OCI-LY7 (cell line): ENCODE results near the gene GRAMD1B.

Experiments
- EZH2phosphoT487 ChIP-seq: fragments of 200-600 bp; sonication (generic); IDR thresholded peaks from 2 replicates; pipeline ENCODE4 v1.6.1; 2018; ENCODE audit warnings: low read depth, borderline replicate concordance, mild to moderate bottlenecking, mixed run types, antibody characterized with exemption, low read length, moderate library complexity, mixed read lengths
- TF ChIP-seq, protein P1 (sequence below): fragments of 200-600 bp; sonication (generic); conservative IDR thresholded peaks from 2 replicates; pipeline ENCODE4 v1.5.1; 2014; ENCODE audit warnings: mild to moderate bottlenecking, antibody characterized with exemption, low read length, moderate library complexity, mixed read lengths

DNA sequence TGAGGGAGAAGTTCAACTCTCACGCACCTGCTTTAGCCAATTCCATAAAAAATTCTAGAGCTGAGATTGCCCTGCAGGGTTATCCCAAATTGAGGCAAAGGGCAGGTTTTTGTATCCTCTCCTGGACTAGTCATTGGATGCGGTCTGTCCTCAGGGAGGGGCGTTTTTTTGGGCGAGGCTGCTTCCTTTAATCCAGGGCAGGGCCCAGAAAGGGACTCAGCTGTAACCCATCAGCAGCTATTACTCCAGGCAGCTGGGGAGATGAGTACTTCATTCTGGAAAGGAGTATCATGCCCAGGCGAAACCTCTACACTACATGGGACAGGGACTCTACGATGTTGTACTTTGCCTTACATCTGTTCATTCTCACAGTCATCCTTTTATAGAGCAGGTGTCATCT lies 121.0 kb downstream of the GRAMD1B start:
- no peak for TF ChIP-seq EZH2phosphoT487
- TF ChIP-seq, protein P1, sequence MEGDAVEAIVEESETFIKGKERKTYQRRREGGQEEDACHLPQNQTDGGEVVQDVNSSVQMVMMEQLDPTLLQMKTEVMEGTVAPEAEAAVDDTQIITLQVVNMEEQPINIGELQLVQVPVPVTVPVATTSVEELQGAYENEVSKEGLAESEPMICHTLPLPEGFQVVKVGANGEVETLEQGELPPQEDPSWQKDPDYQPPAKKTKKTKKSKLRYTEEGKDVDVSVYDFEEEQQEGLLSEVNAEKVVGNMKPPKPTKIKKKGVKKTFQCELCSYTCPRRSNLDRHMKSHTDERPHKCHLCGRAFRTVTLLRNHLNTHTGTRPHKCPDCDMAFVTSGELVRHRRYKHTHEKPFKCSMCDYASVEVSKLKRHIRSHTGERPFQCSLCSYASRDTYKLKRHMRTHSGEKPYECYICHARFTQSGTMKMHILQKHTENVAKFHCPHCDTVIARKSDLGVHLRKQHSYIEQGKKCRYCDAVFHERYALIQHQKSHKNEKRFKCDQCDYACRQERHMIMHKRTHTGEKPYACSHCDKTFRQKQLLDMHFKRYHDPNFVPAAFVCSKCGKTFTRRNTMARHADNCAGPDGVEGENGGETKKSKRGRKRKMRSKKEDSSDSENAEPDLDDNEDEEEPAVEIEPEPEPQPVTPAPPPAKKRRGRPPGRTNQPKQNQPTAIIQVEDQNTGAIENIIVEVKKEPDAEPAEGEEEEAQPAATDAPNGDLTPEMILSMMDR, result no peak
